Measurements from ENCODE around the gene RNLS. TPM values are rescaled to one million over a fixed set of nuclear protein-coding genes. Genes with fewer than 3 reads are reported as not detected.
"Not testable (repeated sequence)": the region's sequence is repeated elsewhere in the genome, so short reads cannot be mapped to it uniquely, and the experiment has no call there.

RNLS gene
- total RNA-seq, 1 donor from 2014 or later: 24.7 TPM

GRCh38 chr10:88311264-88311663 lies 271.9 kb downstream of the RNLS start:
- Histone ChIP-seq H3K36me3 (ENCODE audit: control insufficient read depth, insufficient read depth, low read length) (no peaks in the 10 kb centered on the region), H3K27me3 (ENCODE audit: control insufficient read depth, insufficient read depth, low read length) (no peaks in the 10 kb centered on the region), H3K4me3 (ENCODE audit: low read depth, low read length) (no peak overlapping the region)
- no peak for TF ChIP-seq CTCF (IDR thresholded peaks at IDR 0.05; ENCODE audit: insufficient read depth, low read length, poor library complexity, severe bottlenecking)
- DNase-seq (ENCODE audit: low read depth): no peak

GRCh38 chr10:88309365-88309764 lies 273.8 kb downstream of the RNLS start:
- H3K36me3 ChIP-seq (ENCODE audit: control insufficient read depth, insufficient read depth, low read length): no peaks in the 10 kb centered on the region

GRCh38 chr10:88308361-88308760 lies 274.8 kb downstream of the RNLS start:
- DNase-seq (ENCODE audit: low read depth); H3K4me3 ChIP-seq (ENCODE audit: low read depth, low read length); H3K27me3 ChIP-seq (ENCODE audit: control insufficient read depth, insufficient read depth, low read length); H3K36me3 ChIP-seq (ENCODE audit: control insufficient read depth, insufficient read depth, low read length): not testable (repeated sequence)

More at GRCh38 chr10:88309365-88309764, 273.8 kb downstream of the RNLS start:
- TF ChIP-seq CTCF (IDR thresholded peaks at IDR 0.05; ENCODE audit: insufficient read depth, low read length, poor library complexity, severe bottlenecking): no peak
- no peak overlapping the region for H3K4me3 ChIP-seq (ENCODE audit: low read depth, low read length)
- H3K27me3 ChIP-seq (ENCODE audit: control insufficient read depth, insufficient read depth, low read length): no peaks in the 10 kb centered on the region
- no peak for DNase-seq (ENCODE audit: low read depth)

GRCh38 chr10:88299787-88300186 lies 283.3 kb downstream of the RNLS start:
- Histone ChIP-seq H3K4me3 (ENCODE audit: low read depth, low read length) (no peak overlapping the region), H3K27me3 (ENCODE audit: control insufficient read depth, insufficient read depth, low read length) (no peaks in the 10 kb centered on the region), H3K36me3 (ENCODE audit: control insufficient read depth, insufficient read depth, low read length) (no peaks in the 10 kb centered on the region)
- no peak for TF ChIP-seq CTCF (IDR thresholded peaks at IDR 0.05; ENCODE audit: insufficient read depth, low read length, poor library complexity, severe bottlenecking)
- no peak for DNase-seq (ENCODE audit: low read depth)

GRCh38 chr10:88297103-88297502 lies 286.0 kb downstream of the RNLS start:
- Histone ChIP-seq H3K4me3 (ENCODE audit: low read depth, low read length) (no peak overlapping the region), H3K36me3 (ENCODE audit: control insufficient read depth, insufficient read depth, low read length) (no peaks in the 10 kb centered on the region), H3K27me3 (ENCODE audit: control insufficient read depth, insufficient read depth, low read length) (no peaks in the 10 kb centered on the region)
- no peak for DNase-seq (ENCODE audit: low read depth)
- no peak for TF ChIP-seq CTCF (IDR thresholded peaks at IDR 0.05; ENCODE audit: insufficient read depth, low read length, poor library complexity, severe bottlenecking)

GRCh38 chr10:88293651-88294230 lies 289.4 kb downstream of the RNLS start:
- TF ChIP-seq CTCF (IDR thresholded peaks at IDR 0.05; ENCODE audit: insufficient read depth, low read length, poor library complexity, severe bottlenecking): no peak
- H3K27me3 ChIP-seq (ENCODE audit: control insufficient read depth, insufficient read depth, low read length): no peaks in the 10 kb centered on the region
- no peak for DNase-seq (ENCODE audit: low read depth)
- H3K36me3 ChIP-seq (ENCODE audit: control insufficient read depth, insufficient read depth, low read length): no peaks in the 10 kb centered on the region
- no peak overlapping the region for H3K4me3 ChIP-seq (ENCODE audit: low read depth, low read length)
